Spleen (tissue), 7 donors: ENCODE data around the gene LCE1A.

Source experiments
- CTCF ChIP-seq, 11 experiments: fragments of 200-600 bp in 7 of 11; fragments of 450-650 bp in 4 of 11; sonication (generic) in 4 of 11; IDR thresholded peaks in 8 of 11; conservative IDR thresholded peaks in 3 of 11; 1 replicate in 7 of 11; 2 replicates in 4 of 11; pipeline versions ENCODE4 v1.4.0 to v1.8.0; 2016 to 2021; ENCODE audit warnings: antibody characterized with exemption in 11 of 11, inconsistent platforms in 4 of 11, mild to moderate bottlenecking in 1 of 11
- POLR2A ChIP-seq, 3 donors: fragments of 450-650 bp; IDR thresholded peaks; one replicate each; pipeline ENCODE4 v1.5.1; 2017; ENCODE audit warnings: antibody characterized with exemption in 3 of 3, mild to moderate bottlenecking in 1 of 3
- donor health status: DM: no; HTN: no; CAD: no; lungs with moderate emphysema.
- donor health status: DM: no; HTN: no; CAD: no.
- donor health status: DM: no; HTN: no; CAD: no.

GRCh38 chr1:152836870-152837269, 9.6 kb downstream of the LCE1A start:
- TF ChIP-seq CTCF (IDR thresholded peaks at IDR 0.05 in 8 of 11, conservative IDR thresholded peaks at IDR 0.05 in 3 of 11) (no peak), POLR2A (IDR thresholded peaks at IDR 0.05) (no peak)
